HEK293 (cell line): ENCODE results near the gene STPG2.

Source experiments
- ZBTB1 ChIP-seq: fragments of 450-650 bp; formaldehyde crosslinking; IDR thresholded peaks from 2 replicates; pipeline ENCODE4 v1.5.1; 2016; ENCODE audit warnings: missing biosample characterization, missing genetic modification characterization
- ZNF426 ChIP-seq: fragments of 450-650 bp; formaldehyde crosslinking; IDR thresholded peaks from 2 replicates; pipeline ENCODE4 v1.5.1; 2017; ENCODE audit warnings: missing biosample characterization, missing genetic modification characterization, mild to moderate bottlenecking, inconsistent platforms, moderate library complexity

DNA sequence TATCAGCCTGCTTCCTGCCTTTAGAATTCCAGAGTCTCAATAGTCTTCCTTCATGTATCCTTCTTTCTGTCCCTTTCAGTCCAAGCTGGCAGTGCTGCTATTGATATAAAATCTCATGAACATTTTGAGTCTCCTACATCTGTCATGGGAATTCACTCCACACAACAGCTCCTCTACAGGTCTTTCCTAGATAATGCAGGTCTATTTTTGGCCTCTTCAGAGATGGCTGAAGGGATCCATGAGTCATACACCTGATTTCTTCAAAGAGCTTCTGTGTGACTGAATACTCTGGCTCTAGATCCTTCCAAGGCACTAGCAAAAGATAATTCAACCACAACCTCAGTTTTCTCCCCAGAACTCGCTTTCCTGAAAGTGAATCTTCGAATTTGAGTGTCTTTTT is 115.4 kb downstream of the STPG2 start:
- TF ChIP-seq ZNF426 (no peak), ZBTB1 (tag by site-specific recombination) (no peak)
